A549 (cell line): Measurements from ENCODE around the gene EML4. TPM values are rescaled to one million over a fixed set of nuclear protein-coding genes. Genes with fewer than 3 reads are reported as not detected.

Experiments used
- ATOH8 ChIP-seq: fragments of 250-450 bp; sonication (Bioruptor Pico); IDR thresholded peaks from 2 replicates; pipeline ENCODE4 v1.5.0; 2020; ENCODE audit warnings: low read depth, mild to moderate bottlenecking, moderate library complexity
- BCL3 ChIP-seq: fragments of >200 bp; sonication (Bioruptor Twin); formaldehyde crosslinking; IDR thresholded peaks from 3 replicates; pipeline ENCODE4 v1.6.1; 2016
- CBX2 ChIP-seq: fragments of 200-600 bp; sonication (generic); IDR thresholded peaks from 2 replicates; pipeline ENCODE4 v1.6.1; 2016; ENCODE audit warnings: low read depth, mild to moderate bottlenecking, borderline replicate concordance
- CEBPB ChIP-seq, 2 experiments: fragments of >200 bp in 1 of 2; sonication (Bioruptor Twin) in 1 of 2; formaldehyde crosslinking in 1 of 2; IDR thresholded peaks; 2 replicates each; pipeline ENCODE4 v1.6.1; 2012 to 2016
- EHMT2 ChIP-seq: fragments of 200-600 bp; sonication (generic); IDR thresholded peaks from 2 replicates; pipeline ENCODE4 v1.6.1; 2016; ENCODE audit warnings: antibody characterized with exemption, low read depth, mild to moderate bottlenecking, moderate library complexity
- ELK1 ChIP-seq: fragments of 150-350 bp; IDR thresholded peaks from 2 replicates; pipeline ENCODE4 v1.6.1; 2014; ENCODE audit warnings: low read depth, mild to moderate bottlenecking, low read length
- ESRRA ChIP-seq: fragments of 150-350 bp; IDR thresholded peaks from 2 replicates; pipeline ENCODE4 v1.6.1; 2014; ENCODE audit warnings: mild to moderate bottlenecking, low read length, borderline replicate concordance
- FOSL2 ChIP-seq, 2 experiments: fragments of 450-650 bp in 1 of 2; fragments of >200 bp in 1 of 2; sonication (Bioruptor Twin) in 1 of 2; formaldehyde crosslinking; IDR thresholded peaks; 2 replicates each; pipeline versions ENCODE4 v1.5.0 to v1.6.1; 2016 to 2020; ENCODE audit warnings: mild to moderate bottlenecking in 1 of 2, moderate library complexity in 1 of 2
- FOXS1 ChIP-seq: fragments of 250-450 bp; sonication (Bioruptor Pico); IDR thresholded peaks from 2 replicates; pipeline ENCODE4 v1.5.0; 2020; ENCODE audit warnings: mild to moderate bottlenecking, moderate library complexity
- HDAC2 ChIP-seq: fragments of 200-600 bp; sonication (generic); IDR thresholded peaks from 2 replicates; pipeline ENCODE4 v1.6.1; 2016
- HES2 ChIP-seq: fragments of >200 bp; sonication (Bioruptor Twin); formaldehyde crosslinking; IDR thresholded peaks from 2 replicates; pipeline ENCODE4 v1.6.1; 2016
- HMGXB4 ChIP-seq: fragments of 250-450 bp; sonication (Bioruptor Pico); IDR thresholded peaks from 2 replicates; pipeline ENCODE4 v1.5.0; 2021; ENCODE audit warnings: mild to moderate bottlenecking, moderate library complexity, borderline replicate concordance
- HOXB13 ChIP-seq: fragments of 250-450 bp; sonication (Bioruptor Pico); IDR thresholded peaks from 2 replicates; pipeline ENCODE4 v1.5.0; 2020; ENCODE audit warnings: low read depth, mild to moderate bottlenecking, moderate library complexity
- JUN ChIP-seq, 2 experiments: fragments of >200 bp; sonication (Bioruptor Twin); formaldehyde crosslinking; IDR thresholded peaks; 2 replicates in 1 of 2; 3 replicates in 1 of 2; pipeline ENCODE4 v1.6.1; 2016 to 2017
- KDM1A ChIP-seq: fragments of 200-600 bp; sonication (generic); IDR thresholded peaks from 2 replicates; pipeline ENCODE4 v1.6.1; 2016; ENCODE audit warnings: low read depth, mild to moderate bottlenecking
- MAFK ChIP-seq: fragments of 450-650 bp; IDR thresholded peaks from 2 replicates; pipeline ENCODE4 v1.6.1; 2014; ENCODE audit not compliant: partially characterized antibody
- MAX ChIP-seq: IDR thresholded peaks from 2 replicates; pipeline ENCODE4 v1.6.1; 2012
- MYC ChIP-seq: IDR thresholded peaks from 2 replicates; pipeline ENCODE4 v1.6.1; 2012; ENCODE audit warnings: mild to moderate bottlenecking, inconsistent platforms, low read length, improper control_type of control experiment, borderline replicate concordance
- NFE2L2 ChIP-seq: fragments of 150-350 bp; conservative IDR thresholded peaks from 2 replicates; pipeline ENCODE4 v1.6.1; 2014; ENCODE audit warnings: low read length
- NR3C1 ChIP-seq: fragments of >200 bp; sonication (Bioruptor Twin); formaldehyde crosslinking; IDR thresholded peaks from 3 replicates; pipeline ENCODE4 v1.6.1; 2017
- PHF8 ChIP-seq: fragments of 200-600 bp; sonication (generic); IDR thresholded peaks from 2 replicates; pipeline ENCODE4 v1.6.1; 2016; ENCODE audit warnings: low read depth, mild to moderate bottlenecking, antibody characterized with exemption, moderate library complexity, borderline replicate concordance
- POLR2A ChIP-seq: IDR thresholded peaks from 2 replicates; pipeline ENCODE4 v1.6.1; 2012; ENCODE audit warnings: mild to moderate bottlenecking, low read length
- POLR2AphosphoS2 ChIP-seq: conservative IDR thresholded peaks from 2 replicates; pipeline ENCODE4 v1.6.1; 2012; ENCODE audit warnings: low read length, improper control_type of control experiment, inconsistent platforms
- RAD21 ChIP-seq, 2 experiments: fragments of >200 bp in 1 of 2; sonication (Bioruptor Twin) in 1 of 2; formaldehyde crosslinking in 1 of 2; IDR thresholded peaks in 1 of 2; conservative IDR thresholded peaks in 1 of 2; 2 replicates in 1 of 2; 3 replicates in 1 of 2; pipeline ENCODE4 v1.6.1; 2012 to 2018; ENCODE audit warnings: inconsistent platforms in 1 of 2
- RARB ChIP-seq: fragments of 250-450 bp; sonication (Bioruptor Pico); IDR thresholded peaks from 2 replicates; pipeline ENCODE4 v1.8.0; 2021; ENCODE audit warnings: mild to moderate bottlenecking, moderate library complexity
- RCOR1 ChIP-seq: fragments of 150-350 bp; IDR thresholded peaks from 2 replicates; pipeline ENCODE4 v1.6.1; 2014; ENCODE audit warnings: antibody characterized with exemption, low read length, low read depth
- REST ChIP-seq: fragments of 200-600 bp; sonication (generic); IDR thresholded peaks from 2 replicates; pipeline ENCODE4 v1.6.1; 2016; ENCODE audit warnings: antibody characterized with exemption, mild to moderate bottlenecking, moderate library complexity
- RFX5 ChIP-seq: fragments of 450-650 bp; IDR thresholded peaks from 2 replicates; pipeline ENCODE4 v1.7.1; 2014; ENCODE audit warnings: antibody characterized with exemption, mild to moderate bottlenecking, moderate library complexity
- RNF2 ChIP-seq: fragments of 200-600 bp; sonication (generic); IDR thresholded peaks from 2 replicates; pipeline ENCODE4 v1.6.1; 2016; ENCODE audit warnings: low read depth, mild to moderate bottlenecking, antibody characterized with exemption, moderate library complexity, borderline replicate concordance
- SMC3 ChIP-seq: fragments of >200 bp; sonication (Bioruptor Twin); formaldehyde crosslinking; IDR thresholded peaks from 3 replicates; pipeline ENCODE4 v1.6.1; 2018; ENCODE audit warnings: inconsistent platforms
- SREBF2 ChIP-seq: fragments of 450-650 bp; IDR thresholded peaks from 2 replicates; pipeline ENCODE4 v1.6.1; 2014; ENCODE audit warnings: mild to moderate bottlenecking, moderate library complexity
- TP53 ChIP-seq: fragments of 250-450 bp; sonication (Bioruptor Pico); IDR thresholded peaks from 2 replicates; pipeline ENCODE4 v1.5.0; 2021; ENCODE audit warnings: mild to moderate bottlenecking, moderate library complexity
- ZSCAN20 ChIP-seq: fragments of 250-450 bp; sonication (Bioruptor Pico); IDR thresholded peaks from 2 replicates; pipeline ENCODE4 v1.8.0; 2022; ENCODE audit warnings: mild to moderate bottlenecking, moderate library complexity
- polyA plus RNA-seq, 4 experiments: library from polyadenylated mRNA; depleted of rRNA in 3 of 4; stranded (reverse); fragments of >200 nt; fragmentation: RNase III in 1 of 4; extraction: RNeasy Plus Mini Kit Qiagen cat#74134 plus additional on column Dnase treatment in 1 of 4; gene quantifications; 2 replicates in 3 of 4; 3 replicates in 1 of 4; pipeline ENCODE4 v1.2.3, GENCODE V29; 2011 to 2017

The EML4 gene
- polyA plus RNA-seq, 2 of the 4 experiments (the other 2 are of a cell fraction): 34.6 to 130 TPM

GRCh38 chr2:42141687-42142546, 27.2 kb upstream of the EML4 start (continued):
- TF ChIP-seq ATOH8 (CRISPR knock-in tag) (no peak), SREBF2 (no peak), HMGXB4 (no peak), RFX5 (no peak), RCOR1 (no peak), HOXB13 (no peak), MYC (no peak), ZSCAN20 (CRISPR knock-in tag) (no peak), FOSL2 (IDR thresholded peaks at IDR 0.05) (no peak), FOSL2 (CRISPR knock-in tag; IDR thresholded peaks at IDR 0.05) (peak; percentile 35; the same call in 1 of the 2 replicates), ESRRA (no peak), NR3C1 (no peak), RAD21 (conservative IDR thresholded peaks at IDR 0.05 in 1 of 2, IDR thresholded peaks at IDR 0.05 in 1 of 2) (peak in 1 of 2 experiments; percentile 22; a peak in 1 of 5 replicates), MAFK (peak; percentile 98), RNF2 (no peak), JUN (IDR thresholded peaks at IDR 0.05) (peak in 1 of 2 experiments; percentile 29; a peak in 2 of 5 replicates), TP53 (CRISPR knock-in tag) (no peak), CBX2 (no peak), FOXS1 (no peak), ELK1 (no peak), PHF8 (no peak), BCL3 (0 out of 3 replicates have a peak, but pooled peaks have one; percentile 38), HES2 (no peak), POLR2AphosphoS2 (no peak), RARB (CRISPR knock-in tag) (no peak), NFE2L2 (no peak), EHMT2 (no peak), MAX (peak; percentile 67; the same call in 1 of the 2 replicates), HDAC2 (no peak), CEBPB (IDR thresholded peaks at IDR 0.05) (peak in 1 of 2 experiments; percentile 41; a peak in 1 of 4 replicates), KDM1A (no peak), POLR2A (no peak), SMC3 (no peak; the same call in 2 of the 3 replicates), REST (no peak)
